Heart right ventricle (tissue), 16 donors: Measurements from ENCODE around the gene CAMK2N1. TPM values are rescaled to one million over a fixed set of nuclear protein-coding genes. Genes with fewer than 3 reads are reported as not detected.

ENCODE experiments used
- ATAC-seq, 8 donors: fragments of 200-7000 bp; cut with Tn5 transposase; one replicate each; pipeline ENCODE4 v1.9.1; 2020; ENCODE audit warnings: mild to moderate bottlenecking in 8 of 8, moderate library complexity in 8 of 8, moderate number of reproducible peaks in 1 of 8
- DNase-seq, 2 donors: peaks; one replicate each; pipeline ENCODE4 v3.0.0-alpha.2; 2020
- H3K27ac ChIP-seq, 10 donors: fragments of 200-600 bp; sonication (generic) in 2 of 10; one replicate each; pipeline versions ENCODE4 v1.5.0 to v1.8.0; 2020 to 2022; ENCODE audit warnings: mild to moderate bottlenecking in 3 of 10
- H3K27me3 ChIP-seq, 7 donors: fragments of 200-600 bp; one replicate each; pipeline ENCODE4 v1.8.0; 2021 to 2022; ENCODE audit warnings: mild to moderate bottlenecking in 2 of 7
- H3K36me3 ChIP-seq, 9 donors: fragments of 200-600 bp; sonication (generic) in 1 of 9; one replicate each; pipeline versions ENCODE4 v1.5.0 to v1.8.0; 2020 to 2022; ENCODE audit warnings: mild to moderate bottlenecking in 2 of 9
- H3K4me1 ChIP-seq, 9 donors: fragments of 200-600 bp; sonication (generic) in 1 of 9; one replicate each; pipeline versions ENCODE4 v1.5.0 to v1.8.0; 2020 to 2022; ENCODE audit warnings: mild to moderate bottlenecking in 4 of 9
- H3K4me3 ChIP-seq, 10 donors: fragments of 200-600 bp; sonication (generic) in 2 of 10; one replicate each; pipeline versions ENCODE4 v1.5.0 to v1.8.0; 2020 to 2022; ENCODE audit warnings: mild to moderate bottlenecking in 7 of 10, moderate library complexity in 2 of 10
- H3K9me3 ChIP-seq, 11 donors: fragments of 200-600 bp in 10 of 11; sonication (generic) in 2 of 11; one replicate each; pipeline versions ENCODE4 v1.5.0 to v1.8.0; 2013 to 2022; ENCODE audit warnings: mild to moderate bottlenecking in 2 of 11, control low read depth in 1 of 11, moderate library complexity in 1 of 11
- CTCF ChIP-seq, 9 donors: fragments of 200-600 bp; sonication (generic) in 2 of 9; IDR thresholded peaks; one replicate each; pipeline versions ENCODE4 v1.5.0 to v1.8.0; 2021 to 2022; ENCODE audit warnings: antibody characterized with exemption in 9 of 9, mild to moderate bottlenecking in 5 of 9, moderate library complexity in 1 of 9
- WGBS, 2 donors: extraction: QIAGEN DNeasy Blood & Tissue Kit; methylation state at CpG; one replicate each; pipeline ENCODE4 v1.1.7; 2013; ENCODE audit warnings: inconsistent platforms in 1 of 2; 5-methylcytosine and 5-hydroxymethylcytosine counted together
- intact Hi-C, 10 donors: fragments of 100-400 bp; cut with DNase I; formaldehyde crosslinking; loops; one replicate each; pipeline versions ENCODE4 v1.11.1 to v1.14.2; 2022
- polyA plus RNA-seq, 2 donors: library from polyadenylated mRNA; stranded (reverse); fragments of 200-250 nt; gene quantifications; one replicate each; pipeline ENCODE4 v1.2.3, GENCODE V29; 2013
- total RNA-seq, 10 donors: library from RNA; stranded (reverse); fragmentation: NEBNext Ultra II Directional in 3 of 10; extraction: Animal tissue kit (Norgen Biotek cat#: 25700) in 3 of 10; gene quantifications; one replicate each; pipeline versions ENCODE4 v1.2.1 to v1.2.4, GENCODE V29; 2021 to 2023
- donor health status: Arrhythmogenic right ventricular cardiomyopathy.
- donor health status: ischemic (EF 13 %, LVEDD 7.1; RV severe dilation, severe dysfunction).
- donor health status: healthy with polysubstance abuse.
- donor health status: DM: no; HTN: yes; CAD: no.
- donor health status: DM: no; HTN: no; CAD: no.
- donor health status: ischemic (EF 25% LVEDD 6.9; RV normal size, moderate dysfunction).
- donor health status: ischemic (EF 25% LVEDD 5.7; RV mildly dilated, moderate dysfunction).
- donor health status: healthy.
- donor health status: DM: yes; HTN: yes; CAD: no.
- donor health status: Ischemic cardiomyopathy.
- donor health status: ischemic (EF 35%, LVEDD 5.7; RV mildly dilated, moderate dysfunction).
- donor health status: nonischemic (EF 11% LVEDD 7.7; RV severe dilation, severe dysfunction).
- donor health status: DM: yes; HTN: yes; CAD: no.
- donor health status: PGD.
- donor health status: ischemic (EF 29% LVEDD 5.4; RV normal size, mild dysfunction).
- donor health status: nonischemic (EF 23%, LVEDD 6.1; RV moderate dilation, normal function).

Gene CAMK2N1
- total and polyA plus RNA-seq, 12 donors: 4.0 to 12.9 (median 8.5) TPM

- Histone ChIP-seq H3K4me3 (no peak overlapping the region), H3K27ac (no peak overlapping the region), H3K4me1 (peaks cover 8 to 33% (median 21%) of the 10 kb centered on the region in 9 donors), H3K36me3 (no peaks in the 10 kb centered on the region), H3K9me3 (no peaks in the 10 kb centered on the region), H3K27me3 (peaks cover 11 to 70% (median 55%) of the 10 kb centered on the region in 7 donors)
- no peak for TF ChIP-seq CTCF (IDR thresholded peaks at IDR 0.05)
- DNase-seq (no peak), ATAC-seq (no peak)
- intact Hi-C loops: loop anchor here in 1 of 10 donors (5.0 kb wide), 1 partner anchor 42 kb away; no protein-coding TSS in a partner anchor
- 81 to 83% methylated on average over 2 of the region's 2 CpGs for WGBS, 2 donors
Observed at GRCh38 chr1:20474333-20474975, 11.6 kb downstream of the CAMK2N1 start.

- WGBS, 2 donors: 86 to 88% methylated on average over 4 of the region's 4 CpGs
- no peaks in the 10 kb centered on the region for H3K9me3 ChIP-seq
- no peak for TF ChIP-seq CTCF (IDR thresholded peaks at IDR 0.05)
- H3K27me3 ChIP-seq: peaks cover 11 to 65% (median 50%) of the 10 kb centered on the region in 7 donors
- intact Hi-C loops: loop anchor here in 1 of 10 donors (5.0 kb wide), 1 partner anchor 42 kb away; no protein-coding TSS in a partner anchor
- H3K27ac ChIP-seq: no peak overlapping the region
- H3K4me1 ChIP-seq: peaks cover 8 to 33% (median 21%) of the 10 kb centered on the region in 9 donors
- H3K4me3 ChIP-seq: no peak overlapping the region
- no peaks in the 10 kb centered on the region for H3K36me3 ChIP-seq
- DNase-seq: no peak
- ATAC-seq: no peak
Observed at GRCh38 chr1:20473894-20474293, 12.1 kb downstream of the CAMK2N1 start.

GRCh38 chr1:20472860-20473711 is 12.9 kb downstream of the CAMK2N1 start:
- Histone ChIP-seq H3K36me3 (no peaks in the 10 kb centered on the region), H3K9me3 (no peaks in the 10 kb centered on the region), H3K4me1 (peaks cover 8 to 26% (median 21%) of the 10 kb centered on the region in 9 donors), H3K27ac (no peak overlapping the region), H3K27me3 (peaks cover 11 to 58% (median 43%) of the 10 kb centered on the region in 7 donors), H3K4me3 (no peak overlapping the region)
- WGBS, 2 donors: 24 to 26% methylated on average over 28 of the region's 28 CpGs
- TF ChIP-seq CTCF (IDR thresholded peaks at IDR 0.05): no peak
- ATAC-seq (peak in 6 of 8 donors; percentile 46 to 76 (median 60)), DNase-seq (peak; percentile 69 to 70)
- intact Hi-C loops: loop anchor here in 1 of 10 donors (5.0 kb wide), 1 partner anchor 41 kb away; no protein-coding TSS in a partner anchor

- Histone ChIP-seq H3K9me3 (no peaks in the 10 kb centered on the region), H3K4me1 (peaks cover 8 to 19% (median 12%) of the 10 kb centered on the region in 9 donors), H3K4me3 (no peak overlapping the region), H3K27me3 (peaks cover 11 to 53% (median 37%) of the 10 kb centered on the region in 7 donors), H3K36me3 (no peaks in the 10 kb centered on the region), H3K27ac (no peak overlapping the region)
- DNase-seq: no peak
- intact Hi-C loops: loop anchor here in 1 of 10 donors (5.0 kb wide), 1 partner anchor 40 kb away; no protein-coding TSS in a partner anchor
- no peak for TF ChIP-seq CTCF (IDR thresholded peaks at IDR 0.05)
- no peak for ATAC-seq
- 92 to 94% methylated on average over 4 of the region's 4 CpGs for WGBS, 2 donors
Observed at GRCh38 chr1:20472121-20472520, 13.9 kb downstream of the CAMK2N1 start.
